H9 (cell line): ENCODE results near the gene ULK1. TPM values are rescaled to one million over a fixed set of nuclear protein-coding genes. Genes with fewer than 3 reads are reported as not detected.
"Not testable (repeated sequence)": the region's sequence is repeated elsewhere in the genome, so short reads cannot be mapped to it uniquely, and the experiment has no call there.

ENCODE experiments used
- DNase-seq: peaks from one replicate; pipeline ENCODE4 v3.0.0-alpha.2; 2017
- H2AFZ ChIP-seq: one replicate; pipeline ENCODE4 v1.6.1; 2013; ENCODE audit warnings: mild to moderate bottlenecking, low read length, control low read depth, moderate library complexity
- H2AK5ac ChIP-seq: 2 replicates; pipeline ENCODE4 v1.6.1; 2013; ENCODE audit warnings: low read length, control low read depth, mixed read lengths; ENCODE audit not compliant: insufficient read length
- H2BK120ac ChIP-seq: one replicate; pipeline ENCODE4 v1.6.1; 2013; ENCODE audit warnings: low read depth, mild to moderate bottlenecking, low read length, control low read depth, inconsistent platforms; ENCODE audit not compliant: poor library complexity, severe bottlenecking
- H2BK12ac ChIP-seq: 2 replicates; pipeline ENCODE4 v1.6.1; 2013; ENCODE audit warnings: low read length, control low read depth, mixed read lengths, low read depth; ENCODE audit not compliant: insufficient read length
- H2BK15ac ChIP-seq: 2 replicates; pipeline ENCODE4 v1.6.1; 2013; ENCODE audit warnings: low read depth, low read length, control low read depth
- H2BK20ac ChIP-seq: one replicate; pipeline ENCODE4 v1.6.1; 2013; ENCODE audit warnings: low read depth, mild to moderate bottlenecking, low read length, control low read depth, inconsistent platforms; ENCODE audit not compliant: poor library complexity, severe bottlenecking
- H2BK5ac ChIP-seq: 2 replicates; pipeline ENCODE4 v1.6.1; 2013; ENCODE audit warnings: low read length, control low read depth, mixed read lengths; ENCODE audit not compliant: insufficient read length
- H3K14ac ChIP-seq: 2 replicates; pipeline ENCODE4 v1.6.1; 2013; ENCODE audit warnings: low read length, control low read depth; ENCODE audit not compliant: insufficient read depth
- H3K18ac ChIP-seq: 2 replicates; pipeline ENCODE4 v1.6.1; 2013; ENCODE audit warnings: low read depth, mild to moderate bottlenecking, mixed read lengths, low read length, control low read depth; ENCODE audit not compliant: insufficient read length
- H3K23ac ChIP-seq: 2 replicates; pipeline ENCODE4 v1.6.1; 2013; ENCODE audit warnings: low read length, control low read depth, mixed read lengths, low read depth; ENCODE audit not compliant: insufficient read length
- H3K23me2 ChIP-seq: 2 replicates; pipeline ENCODE4 v1.6.1; 2013; ENCODE audit warnings: low read depth, mild to moderate bottlenecking, mixed read lengths, low read length, control low read depth; ENCODE audit not compliant: insufficient read length, poor library complexity, severe bottlenecking
- H3K27ac ChIP-seq: 2 replicates; pipeline ENCODE4 v1.5.1; 2013; ENCODE audit warnings: low read length, control low read depth, mixed read lengths, low read depth; ENCODE audit not compliant: insufficient read length
- H3K27me3 ChIP-seq: 2 replicates; pipeline ENCODE4 v1.6.1; 2013; ENCODE audit warnings: low read length, control low read depth, inconsistent platforms; ENCODE audit not compliant: insufficient read depth
- H3K4ac ChIP-seq: 2 replicates; pipeline ENCODE4 v1.6.1; 2013; ENCODE audit warnings: low read depth, mild to moderate bottlenecking, control low read depth, inconsistent platforms, low read length, moderate library complexity
- H3K4me1 ChIP-seq: 2 replicates; pipeline ENCODE4 v1.6.1; 2013; ENCODE audit warnings: low read length, control low read depth, inconsistent platforms; ENCODE audit not compliant: insufficient read depth
- H3K4me2 ChIP-seq: 2 replicates; pipeline ENCODE4 v1.6.1; 2013; ENCODE audit warnings: low read length, control low read depth, mixed read lengths; ENCODE audit not compliant: insufficient read length, insufficient read depth
- H3K56ac ChIP-seq: 2 replicates; pipeline ENCODE4 v1.6.1; 2013; ENCODE audit warnings: low read depth, mild to moderate bottlenecking, mixed read lengths, low read length, control low read depth; ENCODE audit not compliant: insufficient read length
- H3K79me1 ChIP-seq: 2 replicates; pipeline ENCODE4 v1.6.1; 2013; ENCODE audit warnings: low read depth, mild to moderate bottlenecking, moderate library complexity, low read length, control low read depth, inconsistent platforms; ENCODE audit not compliant: insufficient read depth, poor library complexity, severe bottlenecking
- H3K79me2 ChIP-seq: 2 replicates; pipeline ENCODE4 v1.6.1; 2013; ENCODE audit warnings: low read length, control low read depth, inconsistent platforms; ENCODE audit not compliant: insufficient read depth
- H3K9ac ChIP-seq: 2 replicates; pipeline ENCODE4 v1.6.1; 2013; ENCODE audit warnings: low read length, control low read depth, mixed read lengths; ENCODE audit not compliant: insufficient read length; ENCODE audit errors: extremely low read depth
- H3K9me3 ChIP-seq: one replicate; pipeline ENCODE4 v1.6.1; 2013; ENCODE audit warnings: low read depth, low read length, inconsistent platforms; ENCODE audit not compliant: control insufficient read depth
- H3T11ph ChIP-seq: one replicate; pipeline ENCODE4 v1.6.1; 2013; ENCODE audit warnings: mild to moderate bottlenecking, low read length, control low read depth, inconsistent platforms
- H4K20me1 ChIP-seq: one replicate; pipeline ENCODE4 v1.6.1; 2013; ENCODE audit not compliant: control insufficient read depth, insufficient read length, insufficient read depth
- H4K5ac ChIP-seq: 2 replicates; pipeline ENCODE4 v1.6.1; 2013; ENCODE audit warnings: low read depth, mild to moderate bottlenecking, mixed read lengths, low read length, control low read depth; ENCODE audit not compliant: insufficient read length
- H4K8ac ChIP-seq: replicated peaks from 2 replicates; pipeline ENCODE4 v1.6.1; 2013; ENCODE audit warnings: low read length, control low read depth, mixed read lengths, low read depth; ENCODE audit not compliant: insufficient read length
- H4K91ac ChIP-seq: 2 replicates; pipeline ENCODE4 v1.6.1; 2013; ENCODE audit warnings: low read depth, mild to moderate bottlenecking, moderate library complexity, mixed read lengths, low read length, control low read depth; ENCODE audit not compliant: insufficient read length
- H3K27ac Mint-ChIP-seq, 3 experiments: 2 replicates in 2 of 3; 3 replicates in 1 of 3; pipeline ENCODE4 v1.8.0; 2020 to 2021; ENCODE audit warnings: mixed read lengths in 3 of 3, mild to moderate bottlenecking in 1 of 3, moderate library complexity in 1 of 3
- H3K27me3 Mint-ChIP-seq: 2 replicates; pipeline ENCODE4 v1.8.0; 2021; ENCODE audit warnings: low read depth, mild to moderate bottlenecking, moderate library complexity, mixed read lengths
- H3K36me3 Mint-ChIP-seq, 3 experiments: 2 replicates in 2 of 3; 3 replicates in 1 of 3; pipeline ENCODE4 v1.8.0; 2020 to 2021; ENCODE audit warnings: low read depth in 3 of 3, mixed read lengths in 3 of 3; ENCODE audit not compliant: insufficient read depth in 1 of 3
- H3K4me1 Mint-ChIP-seq, 2 experiments: 2 replicates each; pipeline ENCODE4 v1.8.0; 2020; ENCODE audit warnings: mixed read lengths in 2 of 2
- H3K4me3 Mint-ChIP-seq, 2 experiments: 2 replicates in 1 of 2; 3 replicates in 1 of 2; pipeline ENCODE4 v1.8.0; 2020 to 2021; ENCODE audit warnings: mild to moderate bottlenecking in 2 of 2, mixed read lengths in 2 of 2, moderate library complexity in 1 of 2
- H3K9me3 Mint-ChIP-seq, 2 experiments: 2 replicates in 1 of 2; 3 replicates in 1 of 2; pipeline ENCODE4 v1.8.0; 2020; ENCODE audit warnings: mild to moderate bottlenecking in 2 of 2, mixed read lengths in 2 of 2, moderate library complexity in 1 of 2
- WGBS: extraction: QIAGEN DNeasy Blood & Tissue Kit; methylation state at CpG from one replicate; pipeline ENCODE4 v1.1.7; 2013; ENCODE audit warnings: missing lambda C conversion rate, low lambda C conversion rate, mixed read lengths; ENCODE audit not compliant: insufficient read length; ENCODE audit errors: extremely low coverage; 5-methylcytosine and 5-hydroxymethylcytosine counted together
- total RNA-seq: library from RNA; stranded (reverse); gene quantifications from 2 replicates; pipeline ENCODE4 v1.2.1, GENCODE V29; 2021
- TF ChIP-seq, protein P1 (sequence below): fragments of 200-600 bp; sonication (generic); conservative IDR thresholded peaks from 3 replicates; pipeline ENCODE4 v1.8.0; 2021; ENCODE audit warnings: antibody characterized with exemption, mild to moderate bottlenecking

Gene ULK1
- total RNA-seq, 1 experiment from 2014 or later: 57.2 TPM

DNA sequence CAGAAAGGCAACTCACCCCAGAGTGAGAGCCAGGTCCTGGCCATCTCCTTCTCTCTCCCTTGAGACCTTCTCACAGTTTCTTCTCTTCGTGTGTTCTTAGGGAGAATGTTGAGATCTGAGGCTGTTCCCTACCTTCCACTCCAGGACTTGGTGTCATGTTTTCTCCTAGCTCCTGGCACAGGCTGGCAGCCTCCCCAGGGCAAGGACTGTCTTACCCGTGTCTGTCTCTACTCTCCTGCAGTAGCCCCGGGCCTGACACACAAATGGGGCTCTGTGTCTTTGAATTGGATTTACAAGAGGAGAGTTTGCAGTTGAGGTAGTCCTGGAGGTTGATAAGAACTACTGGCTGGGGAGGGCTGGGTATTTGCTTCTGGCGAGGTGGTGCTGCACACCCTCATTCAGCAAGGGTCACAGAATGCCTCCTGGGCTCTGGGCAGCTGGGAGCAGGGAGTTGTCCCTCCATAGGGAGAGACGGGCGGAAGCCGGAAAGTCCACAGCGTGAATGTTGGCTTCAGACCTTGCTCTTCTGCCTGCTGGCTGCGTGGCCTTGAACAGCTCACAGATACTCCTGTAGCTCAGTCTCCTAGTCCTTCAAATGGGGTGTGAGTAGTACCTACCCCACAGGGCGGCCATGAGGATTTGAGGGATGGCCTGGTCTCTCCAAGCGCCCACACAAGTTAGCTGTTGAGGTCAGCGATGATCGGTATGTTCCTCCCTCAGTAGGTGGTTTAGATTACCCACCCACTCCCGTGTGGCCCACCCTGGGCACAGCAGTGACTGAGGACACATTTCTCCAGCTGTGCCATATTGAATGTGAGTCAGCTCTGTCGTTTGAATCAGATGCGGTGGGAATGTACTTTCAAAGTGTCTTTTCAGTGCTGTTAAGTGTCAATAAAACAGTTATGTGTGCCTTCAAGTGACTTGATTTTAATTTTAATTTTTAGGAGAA is 65.5 kb downstream of the ULK1 start:
- no peak overlapping the region for H3K9ac ChIP-seq
- no peak overlapping the region for H3K14ac ChIP-seq
- peaks cover 4 to 21% (median 14%) of the 10 kb centered on the region in 3 experiments; a peak in 6 of 7 replicates for H3K36me3 Mint-ChIP-seq
- no peaks in the 10 kb centered on the region for H3K4me1 ChIP-seq
- no peak overlapping the region for H3K4me2 ChIP-seq
- no peaks in the 10 kb centered on the region for H3K9me3 ChIP-seq
- H4K20me1 ChIP-seq: no peaks in the 10 kb centered on the region
- H3K27me3 Mint-ChIP-seq: no peaks in the 10 kb centered on the region
- no peak overlapping the region for H2AK5ac ChIP-seq
- H3K18ac ChIP-seq: no peak overlapping the region
- H2BK120ac ChIP-seq: no peak overlapping the region
- TF ChIP-seq, protein P1, sequence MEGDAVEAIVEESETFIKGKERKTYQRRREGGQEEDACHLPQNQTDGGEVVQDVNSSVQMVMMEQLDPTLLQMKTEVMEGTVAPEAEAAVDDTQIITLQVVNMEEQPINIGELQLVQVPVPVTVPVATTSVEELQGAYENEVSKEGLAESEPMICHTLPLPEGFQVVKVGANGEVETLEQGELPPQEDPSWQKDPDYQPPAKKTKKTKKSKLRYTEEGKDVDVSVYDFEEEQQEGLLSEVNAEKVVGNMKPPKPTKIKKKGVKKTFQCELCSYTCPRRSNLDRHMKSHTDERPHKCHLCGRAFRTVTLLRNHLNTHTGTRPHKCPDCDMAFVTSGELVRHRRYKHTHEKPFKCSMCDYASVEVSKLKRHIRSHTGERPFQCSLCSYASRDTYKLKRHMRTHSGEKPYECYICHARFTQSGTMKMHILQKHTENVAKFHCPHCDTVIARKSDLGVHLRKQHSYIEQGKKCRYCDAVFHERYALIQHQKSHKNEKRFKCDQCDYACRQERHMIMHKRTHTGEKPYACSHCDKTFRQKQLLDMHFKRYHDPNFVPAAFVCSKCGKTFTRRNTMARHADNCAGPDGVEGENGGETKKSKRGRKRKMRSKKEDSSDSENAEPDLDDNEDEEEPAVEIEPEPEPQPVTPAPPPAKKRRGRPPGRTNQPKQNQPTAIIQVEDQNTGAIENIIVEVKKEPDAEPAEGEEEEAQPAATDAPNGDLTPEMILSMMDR: no peak
- DNase-seq: no peak
- H3K27ac Mint-ChIP-seq: peak overlapping the region; percentile 58 to 93 (median 83); a peak in 6 of 7 replicates
- no peak overlapping the region for H2BK20ac ChIP-seq
- no peak overlapping the region for H2AFZ ChIP-seq
- no peak overlapping the region for H3K4me3 Mint-ChIP-seq
- peaks cover 4% of the 10 kb centered on the region for H3K79me1 ChIP-seq
- H3K27ac ChIP-seq: no peak overlapping the region
- H3K4me1 Mint-ChIP-seq: peaks cover 18 to 21% of the 10 kb centered on the region in 2 experiments
- no peaks in the 10 kb centered on the region for H3K27me3 ChIP-seq
- H4K91ac ChIP-seq: no peak overlapping the region
- no peaks in the 10 kb centered on the region for H3K9me3 Mint-ChIP-seq
- H2BK5ac ChIP-seq: no peak overlapping the region
- H3K4ac ChIP-seq: no peak overlapping the region
- H3K23ac ChIP-seq: no peak overlapping the region
- no peak overlapping the region for H3T11ph ChIP-seq
- WGBS: no CpG with 5 or more reads among the region's 16 CpGs
- no peak overlapping the region for H3K56ac ChIP-seq
- H2BK15ac ChIP-seq: no peak overlapping the region
- H3K79me2 ChIP-seq: peaks cover 5% of the 10 kb centered on the region; the same call in 1 of the 2 replicates
- H2BK12ac ChIP-seq: no peak overlapping the region
- no peaks in the 10 kb centered on the region for H3K23me2 ChIP-seq
- no peak overlapping the region for H4K8ac ChIP-seq
- H4K5ac ChIP-seq: no peak overlapping the region

GRCh38 chr12:131960590-131961325 is 66.3 kb downstream of the ULK1 start:
- not testable (repeated sequence) for H3K27me3 Mint-ChIP-seq, H3K9me3 ChIP-seq, H3K9me3 Mint-ChIP-seq, H3K23me2 ChIP-seq, H3K9ac ChIP-seq, H3K27me3 ChIP-seq, H3K23ac ChIP-seq, H3T11ph ChIP-seq, H3K4ac ChIP-seq, H4K5ac ChIP-seq, H3K18ac ChIP-seq, H3K14ac ChIP-seq, H2BK120ac ChIP-seq, H3K27ac ChIP-seq, H4K91ac ChIP-seq, H2AK5ac ChIP-seq, H2AFZ ChIP-seq, H3K79me1 ChIP-seq, H3K4me1 ChIP-seq, H3K4me3 Mint-ChIP-seq, H4K20me1 ChIP-seq, DNase-seq, H2BK5ac ChIP-seq, H3K4me2 ChIP-seq, H3K56ac ChIP-seq, H2BK15ac ChIP-seq, H3K79me2 ChIP-seq, H4K8ac ChIP-seq, H2BK20ac ChIP-seq, H2BK12ac ChIP-seq
- H3K27ac Mint-ChIP-seq: peak overlapping the region in 1 of 3 experiments; percentile 83; a peak in 2 of 7 replicates
- no CpG with 5 or more reads among the region's 30 CpGs for WGBS
- peaks cover 4 to 23% (median 18%) of the 10 kb centered on the region in 3 experiments; a peak in 6 of 7 replicates for H3K36me3 Mint-ChIP-seq
- peaks cover 18 to 23% of the 10 kb centered on the region in 2 experiments for H3K4me1 Mint-ChIP-seq
